GM19351 (cell line): ENCODE measurements around the gene GRAP2.
"Not testable (repeated sequence)": the region's sequence is repeated elsewhere in the genome, so short reads cannot be mapped to it uniquely, and the experiment has no call there.

Experiments used
- ATAC-seq: cut with Tn5 transposase; IDR thresholded peaks from one replicate; pipeline ENCODE4 v1.9.1; 2021; ENCODE audit warnings: mild to moderate bottlenecking, moderate library complexity; ENCODE audit not compliant: unreplicated experiment

GRAP2 gene

DNA sequence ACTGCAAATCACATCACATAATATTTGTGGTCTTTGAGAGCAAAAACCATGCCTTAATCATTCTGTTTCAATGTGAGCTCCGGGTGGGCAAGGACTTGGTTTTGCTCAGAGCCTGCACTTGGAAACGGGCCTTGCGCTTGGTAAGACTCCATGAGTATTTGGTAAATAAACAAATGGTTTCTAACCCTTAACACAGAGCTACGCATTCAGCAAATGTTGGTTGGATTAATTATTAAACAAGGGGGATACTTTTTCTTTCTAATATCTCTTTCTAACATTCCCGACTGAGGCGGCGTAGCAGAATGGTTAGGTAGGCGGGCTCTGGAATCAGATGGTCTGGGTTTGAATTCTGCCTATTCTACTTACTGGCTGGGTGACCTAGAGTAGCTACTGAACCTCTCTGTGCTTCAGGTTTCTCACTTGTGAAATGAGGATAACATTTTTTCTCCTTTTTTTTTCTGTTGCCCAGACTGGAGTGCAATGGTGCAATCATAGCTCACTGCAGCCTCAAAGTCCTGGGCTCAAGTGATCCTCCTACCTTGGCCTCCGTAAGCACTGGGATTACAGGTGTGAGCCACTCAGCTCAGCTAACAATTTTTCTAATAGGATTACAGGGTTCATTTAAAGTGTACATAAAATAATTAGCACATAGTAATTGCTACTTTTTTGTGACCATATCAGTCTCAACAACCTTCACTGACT lies 90.4 kb downstream of the GRAP2 start:
- no peak for ATAC-seq

DNA sequence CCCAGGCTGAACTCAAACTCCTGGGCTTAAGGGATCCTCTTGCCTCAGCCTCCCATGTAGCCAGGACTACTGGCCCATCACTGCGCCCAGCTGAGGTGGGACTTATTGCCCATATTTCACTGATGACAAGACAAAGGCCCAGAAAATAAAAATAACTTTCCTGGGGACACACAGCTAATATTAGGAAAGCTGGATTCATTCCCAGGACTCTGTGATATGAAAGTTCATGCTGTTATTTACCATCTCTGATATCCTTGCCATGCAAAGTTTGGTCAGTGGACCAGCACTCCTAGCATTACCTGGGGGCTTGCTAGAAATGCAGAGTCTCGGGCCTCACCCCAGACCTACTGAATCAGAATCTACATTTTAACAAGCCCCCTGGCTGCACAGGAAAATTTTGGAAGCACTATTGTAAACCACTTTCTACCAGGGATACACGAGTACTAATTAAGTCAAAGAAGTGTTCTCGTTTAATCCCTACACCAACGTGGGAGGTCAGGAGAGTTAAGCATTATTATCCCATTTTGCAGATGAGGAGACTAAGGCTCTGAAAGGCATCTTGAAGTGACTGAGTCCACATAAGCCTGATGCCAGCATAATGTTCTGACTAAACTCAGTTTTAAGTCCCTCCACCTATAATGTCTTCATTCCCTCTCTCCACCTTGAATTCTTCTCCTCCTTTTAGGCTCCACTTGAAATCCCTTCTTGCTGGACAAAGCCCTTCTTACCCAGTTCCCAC lies 91.4 kb downstream of the GRAP2 start:
- no peak for ATAC-seq

DNA sequence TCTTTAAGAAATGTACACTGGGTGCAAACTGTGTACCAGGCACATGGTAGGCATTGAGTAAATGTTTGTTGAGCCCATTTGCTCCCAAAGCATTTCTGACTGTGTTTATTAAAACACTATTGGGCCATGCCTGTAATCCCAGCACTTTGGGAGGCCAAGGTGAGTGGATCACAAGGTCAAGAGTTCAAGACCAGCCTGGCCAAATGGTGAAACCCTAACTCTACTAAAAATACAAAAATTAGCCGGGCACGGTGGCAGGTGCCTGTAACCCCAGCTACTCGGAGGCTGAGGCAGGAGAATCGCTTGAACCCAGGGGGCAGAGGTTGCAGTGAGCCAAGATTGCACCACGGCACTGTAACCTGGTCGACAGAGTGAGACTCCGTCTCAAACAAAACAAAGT lies 92.0 kb downstream of the GRAP2 start:
- ATAC-seq, result not testable (repeated sequence)

DNA sequence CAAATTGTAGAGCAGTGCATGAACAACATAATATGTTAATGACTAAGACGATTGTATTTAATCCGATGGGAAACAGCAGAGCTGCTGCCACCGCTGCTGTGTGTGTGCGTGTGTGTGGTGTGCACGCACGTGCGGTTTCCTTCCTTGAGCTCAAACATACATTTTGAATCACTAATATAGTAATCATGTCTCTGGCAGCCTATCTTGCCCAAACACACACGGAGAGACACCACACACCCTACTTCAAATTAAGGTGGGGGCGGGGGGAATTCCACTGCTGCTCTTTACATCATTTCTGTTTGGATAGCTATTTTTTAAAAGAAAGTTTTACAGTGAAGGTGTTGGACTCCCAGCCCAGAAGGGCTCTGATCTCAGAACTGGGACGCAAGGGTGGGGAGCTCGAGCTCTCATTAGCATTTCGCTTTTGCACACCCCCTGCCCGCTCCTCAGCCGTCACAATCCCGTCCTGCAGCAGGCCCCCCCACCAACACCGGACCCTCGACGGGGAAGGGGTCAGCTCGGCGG lies 93.2 kb downstream of the GRAP2 start:
- no peak for ATAC-seq

DNA sequence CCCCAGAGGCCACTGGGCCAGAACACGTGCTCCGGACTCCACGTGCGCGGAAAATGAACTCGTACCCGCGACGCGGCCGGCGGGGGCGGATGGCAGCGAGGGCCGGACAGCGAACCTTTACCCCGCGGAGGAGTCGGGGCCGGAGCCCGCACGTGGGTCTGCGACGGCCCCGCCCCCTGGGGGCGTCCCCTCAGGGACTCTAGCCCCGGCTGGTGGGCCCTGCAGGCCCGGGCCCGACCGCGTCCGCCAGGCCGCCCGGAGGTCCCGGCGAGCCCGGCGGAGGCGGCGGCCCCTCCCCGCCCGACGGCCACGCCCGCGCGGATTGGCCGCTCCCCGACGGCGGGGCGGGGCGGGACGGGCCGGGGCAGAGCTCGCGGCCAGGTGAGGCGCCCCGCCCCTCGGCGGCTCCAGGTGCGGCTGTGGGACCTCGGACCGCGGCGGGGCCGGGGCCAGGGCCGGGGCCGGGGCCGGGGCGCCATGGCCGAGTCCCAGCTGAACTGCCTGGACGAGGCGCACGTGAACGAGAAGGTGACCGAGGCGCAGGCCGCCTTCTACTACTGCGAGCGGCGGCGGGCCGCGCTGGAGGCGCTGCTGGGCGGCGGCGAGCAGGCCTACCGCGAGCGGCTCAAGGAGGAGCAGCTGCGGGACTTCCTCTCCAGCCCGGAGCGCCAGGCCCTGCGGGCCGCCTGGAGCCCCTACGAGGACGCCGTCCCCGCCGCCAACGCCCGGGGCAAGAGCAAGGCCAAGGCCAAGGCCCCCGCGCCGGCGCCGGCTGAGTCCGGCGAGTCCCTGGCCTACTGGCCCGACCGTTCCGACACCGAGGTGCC lies 93.9 kb downstream of the GRAP2 start, which contains the start of gene FAM83F:
Gene FAM83F (plus strand): TSS at position 389 of the 827 bp plus-strand sequence. CDS start 89 bp downstream, at position 478.
- ATAC-seq, result no peak

DNA sequence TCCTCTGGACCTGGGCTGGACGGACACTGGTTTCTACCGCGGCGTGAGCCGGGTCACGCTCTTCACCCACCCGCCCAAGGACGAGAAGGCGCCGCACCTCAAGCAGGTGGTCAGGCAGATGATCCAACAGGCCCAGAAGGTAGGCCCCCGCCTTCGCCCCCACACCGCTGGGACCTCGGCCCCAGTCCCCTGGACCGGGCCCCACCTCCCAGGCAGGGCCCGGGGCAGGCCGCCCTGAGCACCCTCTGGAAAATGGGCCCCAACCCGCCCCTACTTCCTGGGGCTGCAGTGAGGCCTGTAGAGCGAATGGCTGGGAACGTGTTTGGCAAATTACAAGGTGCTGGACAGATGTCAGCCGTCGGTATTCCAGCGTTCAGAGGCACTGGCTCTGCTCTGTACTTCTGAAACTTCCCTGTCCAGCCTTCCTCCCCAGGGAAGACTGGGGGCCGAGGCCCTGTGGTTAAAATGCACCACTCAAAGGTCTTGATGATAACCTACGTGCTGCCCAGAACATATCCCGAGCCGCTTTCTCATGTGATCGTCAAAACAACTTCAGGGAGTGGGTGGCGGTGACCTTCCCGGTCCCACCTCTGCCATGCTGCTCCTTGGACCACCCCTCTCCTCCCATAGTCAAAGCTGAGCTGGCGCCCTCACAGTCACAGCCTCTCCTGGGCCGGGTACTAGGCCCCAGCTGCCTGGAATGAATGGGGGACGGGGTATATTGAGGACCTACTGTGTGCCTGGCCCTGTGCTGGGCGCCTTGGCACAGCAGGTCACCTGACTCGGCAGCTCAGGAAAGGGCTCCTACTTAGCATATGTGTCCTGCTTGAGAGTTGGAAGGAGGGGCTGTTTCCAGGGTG lies 94.7 kb downstream of the GRAP2 start:
- no peak for ATAC-seq

DNA sequence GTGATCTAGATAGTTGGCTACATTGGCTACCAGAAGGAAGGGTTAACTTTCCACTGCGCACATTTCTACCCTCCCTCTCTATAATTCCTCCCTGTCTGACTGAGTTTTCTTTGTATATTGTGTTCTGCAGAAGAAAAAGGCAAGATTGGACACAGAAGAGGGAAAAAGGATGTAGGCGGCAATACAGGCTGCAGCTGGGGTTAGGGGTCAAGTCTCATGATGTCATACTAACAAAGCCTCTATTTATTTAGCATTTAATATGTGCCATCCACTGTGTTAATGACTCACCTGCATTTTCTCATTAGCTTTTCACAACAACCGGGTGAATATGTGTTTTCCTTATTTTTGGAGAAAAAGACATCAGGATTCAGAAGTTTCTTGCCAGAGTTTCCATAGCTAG lies 95.8 kb downstream of the GRAP2 start:
- no peak for ATAC-seq

DNA sequence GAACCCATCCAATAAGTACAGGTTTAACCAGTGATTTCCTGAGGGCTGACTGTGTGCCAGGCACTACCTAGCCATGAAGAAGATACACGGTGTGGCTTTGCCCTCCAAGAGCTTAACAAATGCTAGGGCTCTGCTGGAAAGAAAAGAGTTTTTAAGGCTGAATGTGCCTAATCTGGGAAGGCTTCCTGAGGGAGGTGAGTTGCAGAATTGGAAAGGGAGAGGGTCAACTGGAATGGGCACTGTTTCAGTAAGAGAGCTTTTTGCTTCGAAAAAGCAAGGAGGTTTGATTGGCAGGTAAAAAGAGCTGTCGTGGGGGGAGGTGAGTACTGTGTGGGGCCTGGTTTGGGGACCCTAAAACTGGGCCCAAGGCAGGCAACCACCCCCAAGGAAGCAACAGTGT lies 96.5 kb downstream of the GRAP2 start:
- no peak for ATAC-seq

DNA sequence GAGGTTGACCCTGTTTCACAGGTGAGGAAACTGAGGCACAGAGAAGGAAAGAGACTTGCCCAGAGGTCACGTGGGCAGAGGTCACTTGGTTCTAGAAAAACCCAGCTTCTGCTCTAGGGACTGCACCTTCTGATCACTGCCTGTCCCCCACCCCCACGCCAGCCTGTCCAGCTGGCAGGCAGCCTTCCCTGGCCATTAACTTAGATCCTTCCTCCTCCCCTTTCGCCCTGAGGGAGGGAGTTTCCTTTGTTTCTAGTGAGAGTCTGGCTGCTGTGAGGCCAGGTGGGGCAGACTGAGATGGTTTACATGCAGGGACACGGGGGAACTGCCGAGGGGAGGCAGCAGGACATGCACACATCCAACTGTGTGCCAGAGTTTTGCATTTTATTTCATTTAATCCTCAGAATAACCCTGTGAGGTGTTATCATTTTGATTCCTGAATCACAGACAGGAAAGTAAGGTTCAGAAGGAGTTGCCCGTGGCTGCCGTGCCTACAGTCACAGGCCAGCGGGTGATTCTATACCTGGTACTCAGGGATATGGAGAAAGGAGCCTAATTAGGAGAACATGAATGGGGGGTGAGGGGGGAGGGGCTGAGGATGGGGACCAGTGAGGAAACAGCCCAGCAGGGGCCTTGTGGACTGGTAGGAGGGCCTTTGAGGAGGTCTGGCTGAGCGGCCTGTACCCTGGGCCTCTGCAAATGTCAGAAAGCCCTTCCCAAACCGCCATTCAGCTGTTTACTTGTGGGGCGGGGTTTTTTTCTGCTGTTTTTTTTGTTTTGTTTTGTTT lies 97.2 kb downstream of the GRAP2 start:
- no peak for ATAC-seq

DNA sequence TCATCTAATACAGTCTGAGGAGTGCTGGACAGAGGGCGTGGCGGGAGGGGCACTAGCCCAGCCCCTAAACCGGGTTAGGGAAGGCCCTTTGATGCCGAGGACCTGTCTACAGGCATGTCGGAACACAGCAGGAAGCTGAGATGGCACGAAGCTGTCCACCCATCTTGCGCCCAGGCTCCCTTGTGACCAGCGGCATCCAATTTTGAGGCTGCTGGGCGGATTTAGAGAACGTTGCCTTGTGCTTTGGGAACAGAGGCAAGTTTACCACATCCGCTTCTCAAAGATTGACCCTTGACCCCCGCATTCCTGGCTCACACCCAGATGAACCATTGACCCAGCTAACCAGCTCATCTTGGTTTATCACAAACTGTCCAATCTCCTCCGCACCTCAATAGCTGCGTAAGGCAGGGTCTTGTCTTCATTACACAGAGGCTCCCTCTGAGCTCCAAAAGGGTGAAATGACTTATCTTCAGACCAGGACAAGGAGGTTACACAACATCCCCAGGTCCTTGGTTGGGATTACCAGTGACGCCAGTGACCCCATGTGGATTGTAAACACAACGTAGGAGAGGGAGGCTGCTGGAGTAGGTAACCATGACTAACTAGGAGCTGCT lies 98.4 kb downstream of the GRAP2 start:
- no peak for ATAC-seq

DNA sequence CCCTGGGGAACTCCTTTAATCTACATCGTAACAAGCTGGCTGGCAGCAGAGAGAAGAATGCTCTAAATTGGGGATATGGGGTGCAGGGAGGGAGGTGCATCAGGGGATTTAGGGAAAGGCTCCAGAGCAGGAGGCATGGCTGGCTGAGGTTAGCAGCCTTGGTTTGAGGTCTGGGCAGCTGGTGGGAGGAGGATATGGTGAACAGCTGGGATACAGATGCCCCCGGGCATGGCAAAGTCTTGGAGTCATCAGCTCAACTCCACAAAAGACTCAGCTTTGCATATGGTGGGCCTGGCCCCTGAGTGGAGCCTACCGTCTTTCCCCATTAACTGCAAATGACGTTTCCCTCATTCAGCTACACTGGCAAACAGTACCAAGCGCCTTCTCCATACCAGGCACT lies 99.3 kb downstream of the GRAP2 start:
- no peak for ATAC-seq

DNA sequence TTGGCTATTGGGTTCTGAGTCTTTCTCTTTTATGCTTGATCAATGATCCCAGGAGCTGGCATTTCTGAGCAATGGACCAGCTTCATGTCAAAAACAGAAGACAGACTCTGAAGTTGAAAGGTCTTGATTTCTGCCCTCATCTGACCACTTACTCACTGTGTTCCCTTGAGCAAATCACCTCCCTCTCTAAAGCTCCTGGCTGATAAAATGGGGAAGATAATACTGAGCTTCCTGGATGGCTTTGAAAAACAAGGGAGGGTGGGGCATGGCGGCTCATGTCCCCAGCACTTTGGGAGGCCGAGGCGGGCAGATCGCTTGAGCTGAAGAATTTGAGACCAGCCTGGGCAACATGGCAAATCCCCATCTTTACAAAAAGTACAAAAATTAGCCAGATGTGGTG lies 100.2 kb downstream of the GRAP2 start:
- no peak for ATAC-seq

DNA sequence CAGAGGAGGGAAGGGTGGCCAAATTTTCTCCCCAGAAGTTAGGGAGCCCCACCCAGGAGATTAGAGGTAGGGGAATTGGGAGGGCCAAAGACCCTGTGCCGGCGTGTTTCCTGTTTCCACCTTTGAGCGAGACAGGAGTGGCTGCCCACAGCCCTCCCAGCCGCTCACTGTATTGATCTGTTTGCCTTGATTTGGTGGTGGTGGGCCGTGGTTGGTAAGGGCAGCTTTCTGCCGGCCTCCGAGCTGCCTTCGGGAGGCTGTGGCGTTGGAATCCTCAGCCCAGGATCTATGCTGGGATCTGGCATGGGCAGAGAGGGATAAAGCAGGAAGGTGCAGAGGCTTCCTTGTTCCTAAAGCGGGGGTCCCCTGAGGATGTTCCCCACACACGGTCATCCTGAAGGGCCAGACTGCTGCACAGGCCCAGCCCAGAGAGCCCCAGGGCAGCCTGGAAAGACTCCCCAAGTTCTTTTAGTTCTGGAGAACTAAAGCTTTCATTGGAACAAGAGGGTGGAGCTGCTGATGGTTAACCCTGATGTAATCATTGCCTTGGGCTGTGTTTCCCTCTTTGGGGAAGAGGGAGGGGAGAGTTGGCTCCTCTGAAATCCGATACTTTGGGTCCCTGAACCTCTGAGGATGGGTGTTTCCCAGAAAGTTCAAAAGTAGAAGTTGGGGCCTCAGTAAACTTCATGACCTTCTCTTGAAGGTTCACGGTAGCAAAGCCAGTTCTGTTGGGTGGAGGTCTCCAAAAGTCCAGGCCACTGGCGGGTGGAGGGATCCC lies 101.1 kb downstream of the GRAP2 start:
- ATAC-seq, result no peak

DNA sequence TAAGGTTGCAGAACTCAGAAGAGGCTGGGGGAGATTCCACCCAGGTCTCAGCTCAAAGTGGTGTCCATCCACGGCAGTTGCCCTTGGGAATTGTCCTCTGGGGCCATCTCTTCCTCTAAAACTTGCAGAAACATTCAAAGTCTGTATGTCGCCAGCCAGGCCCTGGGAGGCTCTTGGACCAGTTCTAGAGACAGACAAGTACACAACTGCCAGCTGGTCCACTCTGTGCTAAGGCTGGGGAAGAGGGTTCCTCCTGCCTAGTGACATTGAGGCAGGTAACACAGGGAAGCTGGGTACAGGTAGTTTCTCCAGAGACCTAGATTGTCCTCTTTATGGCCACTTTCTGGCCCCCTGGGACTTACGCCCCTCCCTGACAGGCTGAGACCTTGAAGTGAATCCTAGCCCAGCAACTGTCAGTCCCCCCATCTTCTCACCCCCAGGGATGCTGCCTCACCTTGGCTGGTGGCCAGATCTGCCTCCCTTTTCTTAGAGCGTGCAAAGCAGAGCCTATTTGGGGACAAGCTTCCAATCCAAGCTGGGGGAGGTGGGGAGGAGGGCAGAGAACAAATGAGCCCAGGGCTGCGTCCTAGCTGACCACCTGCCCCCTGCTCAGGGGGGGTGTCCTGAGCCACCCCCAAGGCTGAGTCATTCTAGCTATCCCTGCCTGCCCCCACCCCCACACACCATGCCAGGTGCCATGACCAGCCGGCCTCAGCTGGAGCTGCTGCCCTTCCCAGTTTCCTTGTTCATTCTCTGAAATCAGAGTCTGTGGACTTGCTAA lies 102.2 kb downstream of the GRAP2 start:
- ATAC-seq, result no peak

DNA sequence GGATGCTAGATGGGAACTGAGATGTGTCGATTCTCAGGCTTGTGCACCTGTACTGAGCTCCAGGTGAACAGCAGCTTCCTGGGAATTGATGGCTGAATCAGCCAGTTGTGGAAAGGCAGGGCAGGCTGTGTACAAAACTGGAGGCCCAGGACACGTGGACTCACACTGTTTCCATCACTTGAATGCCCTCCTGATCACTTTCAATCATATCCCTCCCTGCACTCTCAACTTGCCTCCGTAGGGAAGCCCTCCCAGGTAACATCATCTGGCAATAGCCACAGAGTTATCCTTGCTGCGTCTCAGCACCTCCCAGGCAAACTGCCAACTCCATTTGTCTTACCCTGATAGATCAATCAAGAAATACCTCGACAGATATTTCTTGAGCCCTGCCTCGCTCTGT lies 104.0 kb downstream of the GRAP2 start:
- ATAC-seq, result no peak

DNA sequence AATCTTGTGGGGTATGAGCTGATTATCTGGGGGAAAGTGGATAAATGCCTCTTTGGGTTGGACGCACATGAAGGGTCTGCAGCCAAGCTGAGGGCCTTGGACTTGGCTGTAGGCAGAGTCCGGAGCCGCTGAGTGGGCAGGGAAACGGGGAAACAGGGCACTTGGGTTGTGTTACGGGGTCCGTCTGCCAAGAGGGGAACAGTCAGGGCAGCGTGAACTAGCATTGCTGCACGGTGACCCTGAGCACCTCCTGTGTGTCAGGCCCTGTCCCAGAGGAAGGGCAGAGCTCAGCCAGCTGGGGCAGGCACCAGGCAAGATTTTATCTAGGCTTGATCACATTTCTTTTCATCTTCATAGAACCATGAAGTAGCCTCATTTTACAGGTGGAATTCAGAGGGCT lies 105.8 kb downstream of the GRAP2 start:
- ATAC-seq, result no peak

DNA sequence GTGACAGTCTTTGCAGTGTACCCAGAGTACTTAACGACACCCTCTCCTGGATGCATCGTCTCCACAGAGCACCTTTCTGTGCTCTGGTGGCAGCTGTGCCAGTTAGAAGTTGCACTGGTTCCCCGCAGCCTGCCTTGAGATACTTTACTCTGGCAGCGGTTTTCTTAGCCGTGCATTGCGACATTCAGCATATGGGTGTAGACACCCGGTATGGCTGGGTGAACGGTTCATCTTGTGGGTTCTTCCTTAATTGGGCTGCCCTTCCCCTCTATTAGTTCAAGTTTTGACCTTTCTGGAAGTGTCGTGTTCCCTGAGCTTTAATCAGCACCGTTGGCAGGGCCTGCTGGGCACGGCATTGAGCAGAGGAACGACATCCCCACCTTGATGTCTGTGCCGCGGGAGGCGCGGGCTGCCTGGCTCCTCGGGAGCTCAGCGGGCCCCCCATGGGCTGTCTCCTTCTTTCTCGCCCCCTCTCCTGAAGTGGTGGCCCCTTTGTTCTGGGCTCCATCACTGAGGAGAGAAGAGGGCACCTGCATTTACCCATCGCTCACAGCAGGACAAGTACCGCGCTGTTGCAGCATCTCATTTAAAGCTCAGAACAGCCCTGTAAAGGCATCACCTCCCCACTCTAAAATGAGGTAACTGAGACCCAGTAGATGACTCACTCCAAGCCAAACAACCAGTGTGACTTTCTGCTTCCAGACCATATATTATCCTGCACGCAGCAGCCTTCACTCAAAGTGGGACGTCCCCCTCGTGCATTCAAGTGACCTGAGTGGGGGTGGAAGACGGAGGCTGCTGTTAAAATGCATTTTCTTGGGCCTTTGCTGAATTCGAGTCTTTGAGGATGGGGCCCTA lies 107.2 kb downstream of the GRAP2 start:
- no peak for ATAC-seq
